K562 (cell line): ENCODE measurements around the gene CCDC85B. TPM values are rescaled to one million over a fixed set of nuclear protein-coding genes. Genes with fewer than 3 reads are reported as not detected.

Experiments
- BMI1 ChIP-seq: fragments of 150-350 bp; IDR thresholded peaks from 2 replicates; pipeline ENCODE4 v1.6.1; 2014; ENCODE audit warnings: low read length
- BRD9 ChIP-seq: fragments of 450-650 bp; IDR thresholded peaks from 2 replicates; pipeline ENCODE4 v1.6.1; 2018; ENCODE audit warnings: low read depth; ENCODE audit not compliant: partially characterized antibody
- MYC ChIP-seq, 2 experiments: fragments of 250-450 bp in 1 of 2; sonication (Bioruptor Pico) in 1 of 2; IDR thresholded peaks; 2 replicates each; pipeline versions ENCODE4 v1.5.1 to v1.6.1; 2012 to 2021; ENCODE audit warnings: low read depth in 2 of 2, borderline replicate concordance in 1 of 2, improper control_type of control experiment in 1 of 2, low read length in 1 of 2, mild to moderate bottlenecking in 1 of 2, moderate library complexity in 1 of 2
- NCOA4 ChIP-seq: fragments of 450-650 bp; IDR thresholded peaks from 2 replicates; pipeline ENCODE4 v1.6.1; 2018; ENCODE audit warnings: mild to moderate bottlenecking; ENCODE audit not compliant: partially characterized antibody
- RBM39 ChIP-seq: fragments of 200-400 bp; formaldehyde crosslinking; optimal IDR thresholded peaks from 2 replicates; pipeline ENCODE3; 2018; ENCODE audit warnings: low read depth, low read length
- TAF15 ChIP-seq: fragments of 200-400 bp; formaldehyde crosslinking; IDR thresholded peaks from 2 replicates; pipeline ENCODE4 v1.6.1; 2017; ENCODE audit warnings: mild to moderate bottlenecking, low read depth, low read length, moderate library complexity
- ZNF124 ChIP-seq: sonication (generic); formaldehyde crosslinking; IDR thresholded peaks from 2 replicates; pipeline ENCODE4 v1.8.1; 2022; ENCODE audit warnings: missing genetic modification reagents
- ZNF146 ChIP-seq: IDR thresholded peaks from one replicate; pipeline ENCODE4 v1.6.1; 2018; ENCODE audit warnings: missing compliant biosample characterization; ENCODE audit not compliant: unreplicated experiment
- polyA plus RNA-seq, 8 experiments: library from polyadenylated mRNA; depleted of rRNA in 4 of 8; stranded (reverse) in 5 of 8; unstranded in 3 of 8; fragments of >200 nt; fragmentation: Nextera tagmentation in 2 of 8; fragmentation: Illumina TruSeq in 1 of 8; extraction: Ambion mirVana in 2 of 8; extraction: Trizol in 1 of 8; gene quantifications; 2 replicates each; pipeline versions ENCODE4 v1.2.1 to v1.2.3, GENCODE V29; 2011 to 2014; ENCODE audit warnings: inconsistent platforms in 1 of 8, missing spikeins in 1 of 8
- total RNA-seq, 7 experiments: library from RNA; depleted of rRNA in 6 of 7; stranded (reverse); fragments of >200 nt in 6 of 7; fragmentation: Illumina TruSeq in 2 of 7; extraction: Trizol in 2 of 7; gene quantifications; 2 replicates each; pipeline versions ENCODE4 v1.2.1 to v1.2.3, GENCODE V29; 2011 to 2021; ENCODE audit warnings: low replicate concordance in 1 of 7
- TF ChIP-seq, protein P1 (sequence below), 2 experiments: fragments of 450-650 bp; IDR thresholded peaks; 2 replicates each; pipeline ENCODE4 v1.6.1; 2018; ENCODE audit warnings: mild to moderate bottlenecking in 2 of 2, low read depth in 1 of 2; ENCODE audit not compliant: partially characterized antibody in 2 of 2
- TF ChIP-seq, protein P2 (sequence below): sonication (generic); formaldehyde crosslinking; IDR thresholded peaks from 2 replicates; pipeline ENCODE4 v1.8.1; 2022; ENCODE audit warnings: missing genetic modification reagents
- TF ChIP-seq, protein P3 (sequence below): sonication (generic); formaldehyde crosslinking; IDR thresholded peaks from 2 replicates; pipeline ENCODE4 v1.8.0; 2022; ENCODE audit warnings: mild to moderate bottlenecking, missing genetic modification reagents

CCDC85B gene
- total and polyA plus RNA-seq, 9 of the 15 experiments (the other 6 are each of a cell fraction or from before 2014, with no cell fraction given) = 0.14 to 138 (median 6.2) TPM

DNA sequence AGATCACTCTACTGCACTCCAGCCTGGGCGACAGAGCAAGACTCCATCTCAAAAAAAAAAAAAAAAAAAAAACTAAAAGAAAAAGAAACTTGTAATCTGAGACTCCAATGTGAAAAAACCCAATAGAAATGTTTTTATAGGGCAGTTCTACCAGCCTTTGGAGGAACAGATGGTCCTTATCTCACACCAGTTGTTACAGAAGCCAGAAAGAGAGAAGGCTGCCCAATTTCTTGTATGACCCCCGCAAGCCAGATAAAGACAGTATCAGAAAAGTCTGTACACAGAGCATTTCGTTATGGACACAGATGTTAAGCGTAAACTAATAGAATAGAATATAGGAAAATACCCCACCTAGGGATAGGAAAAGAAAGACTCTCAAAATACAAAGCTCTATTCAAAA is 43.5 kb downstream of the CCDC85B start (continued):
- TF ChIP-seq ZNF146 (no peak), NCOA4 (no peak), ZNF124 (CRISPR knock-in tag) (no peak), RBM39 (no peak), BRD9 (no peak), BMI1 (no peak), TAF15 (no peak), MYC (IDR thresholded peaks at IDR 0.05; ENCODE audit: low read depth, low read length) (no peak), MYC (CRISPR knock-in tag; IDR thresholded peaks at IDR 0.05; ENCODE audit: borderline replicate concordance, low read depth) (no peak)
- TF ChIP-seq, protein P1, sequence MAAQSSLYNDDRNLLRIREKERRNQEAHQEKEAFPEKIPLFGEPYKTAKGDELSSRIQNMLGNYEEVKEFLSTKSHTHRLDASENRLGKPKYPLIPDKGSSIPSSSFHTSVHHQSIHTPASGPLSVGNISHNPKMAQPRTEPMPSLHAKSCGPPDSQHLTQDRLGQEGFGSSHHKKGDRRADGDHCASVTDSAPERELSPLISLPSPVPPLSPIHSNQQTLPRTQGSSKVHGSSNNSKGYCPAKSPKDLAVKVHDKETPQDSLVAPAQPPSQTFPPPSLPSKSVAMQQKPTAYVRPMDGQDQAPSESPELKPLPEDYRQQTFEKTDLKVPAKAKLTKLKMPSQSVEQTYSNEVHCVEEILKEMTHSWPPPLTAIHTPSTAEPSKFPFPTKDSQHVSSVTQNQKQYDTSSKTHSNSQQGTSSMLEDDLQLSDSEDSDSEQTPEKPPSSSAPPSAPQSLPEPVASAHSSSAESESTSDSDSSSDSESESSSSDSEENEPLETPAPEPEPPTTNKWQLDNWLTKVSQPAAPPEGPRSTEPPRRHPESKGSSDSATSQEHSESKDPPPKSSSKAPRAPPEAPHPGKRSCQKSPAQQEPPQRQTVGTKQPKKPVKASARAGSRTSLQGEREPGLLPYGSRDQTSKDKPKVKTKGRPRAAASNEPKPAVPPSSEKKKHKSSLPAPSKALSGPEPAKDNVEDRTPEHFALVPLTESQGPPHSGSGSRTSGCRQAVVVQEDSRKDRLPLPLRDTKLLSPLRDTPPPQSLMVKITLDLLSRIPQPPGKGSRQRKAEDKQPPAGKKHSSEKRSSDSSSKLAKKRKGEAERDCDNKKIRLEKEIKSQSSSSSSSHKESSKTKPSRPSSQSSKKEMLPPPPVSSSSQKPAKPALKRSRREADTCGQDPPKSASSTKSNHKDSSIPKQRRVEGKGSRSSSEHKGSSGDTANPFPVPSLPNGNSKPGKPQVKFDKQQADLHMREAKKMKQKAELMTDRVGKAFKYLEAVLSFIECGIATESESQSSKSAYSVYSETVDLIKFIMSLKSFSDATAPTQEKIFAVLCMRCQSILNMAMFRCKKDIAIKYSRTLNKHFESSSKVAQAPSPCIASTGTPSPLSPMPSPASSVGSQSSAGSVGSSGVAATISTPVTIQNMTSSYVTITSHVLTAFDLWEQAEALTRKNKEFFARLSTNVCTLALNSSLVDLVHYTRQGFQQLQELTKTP (IDR thresholded peaks at IDR 0.05; ENCODE audit: low read depth in 1 of 2, partially characterized antibody in 2 of 2) = no peak
- TF ChIP-seq, protein P2, sequence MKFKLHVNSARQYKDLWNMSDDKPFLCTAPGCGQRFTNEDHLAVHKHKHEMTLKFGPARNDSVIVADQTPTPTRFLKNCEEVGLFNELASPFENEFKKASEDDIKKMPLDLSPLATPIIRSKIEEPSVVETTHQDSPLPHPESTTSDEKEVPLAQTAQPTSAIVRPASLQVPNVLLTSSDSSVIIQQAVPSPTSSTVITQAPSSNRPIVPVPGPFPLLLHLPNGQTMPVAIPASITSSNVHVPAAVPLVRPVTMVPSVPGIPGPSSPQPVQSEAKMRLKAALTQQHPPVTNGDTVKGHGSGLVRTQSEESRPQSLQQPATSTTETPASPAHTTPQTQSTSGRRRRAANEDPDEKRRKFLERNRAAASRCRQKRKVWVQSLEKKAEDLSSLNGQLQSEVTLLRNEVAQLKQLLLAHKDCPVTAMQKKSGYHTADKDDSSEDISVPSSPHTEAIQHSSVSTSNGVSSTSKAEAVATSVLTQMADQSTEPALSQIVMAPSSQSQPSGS (CRISPR knock-in tag) = no peak
- TF ChIP-seq, protein P3, sequence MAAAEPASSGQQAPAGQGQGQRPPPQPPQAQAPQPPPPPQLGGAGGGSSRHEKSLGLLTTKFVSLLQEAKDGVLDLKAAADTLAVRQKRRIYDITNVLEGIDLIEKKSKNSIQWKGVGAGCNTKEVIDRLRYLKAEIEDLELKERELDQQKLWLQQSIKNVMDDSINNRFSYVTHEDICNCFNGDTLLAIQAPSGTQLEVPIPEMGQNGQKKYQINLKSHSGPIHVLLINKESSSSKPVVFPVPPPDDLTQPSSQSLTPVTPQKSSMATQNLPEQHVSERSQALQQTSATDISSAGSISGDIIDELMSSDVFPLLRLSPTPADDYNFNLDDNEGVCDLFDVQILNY (CRISPR knock-in tag) = no peak
